SK-N-SH (cell line): ENCODE data around the gene PHC2. TPM values are rescaled to one million over a fixed set of nuclear protein-coding genes. Genes with fewer than 3 reads are reported as not detected.
A peak's percentile ranks its signal among the peaks of the same experiment; 100 is the strongest.

Experiments
- CTCF ChIA-PET: fragments of 300-600, 350-600 bp; formaldehyde crosslinking; extraction: SDS; loops from one replicate; lab custom pipeline; 2021; lab: Yijun Ruan, JAX
- POLR2A ChIA-PET: fragments of 350-600 bp; sonication (Branson Sonifier 250); formaldehyde crosslinking; extraction: SDS; loops from one replicate; lab custom pipeline; 2020; ENCODE audit warnings: antibody characterized with exemption, inconsistent platforms; lab: Yijun Ruan, JAX
- DNase-seq: peaks from one replicate; pipeline ENCODE4 v3.0.0; 2012
- H2AFZ ChIP-seq: fragments of 200-600 bp; sonication (generic); 2 replicates; pipeline ENCODE4 v1.8.1; 2016; ENCODE audit warnings: antibody characterized with exemption, mild to moderate bottlenecking, low read depth
- H3F3A ChIP-seq: fragments of 200-600 bp; sonication (generic); replicated peaks from 2 replicates; pipeline ENCODE3; 2016; ENCODE audit warnings: antibody characterized with exemption, mild to moderate bottlenecking; ENCODE audit not compliant: insufficient read depth
- H3K27ac ChIP-seq, 2 experiments: fragments of 200-500 bp in 1 of 2; fragments of 200-600 bp in 1 of 2; sonication (Bioruptor generic) in 1 of 2; sonication (generic), shearing (Covaris generic) in 1 of 2; 2 replicates each; pipeline versions ENCODE4 v1.5.1 to v1.6.1; 2014 to 2016; ENCODE audit warnings: low read depth in 2 of 2, inconsistent platforms in 1 of 2, low read length in 1 of 2, mild to moderate bottlenecking in 1 of 2, mixed read lengths in 1 of 2
- H3K27me3 ChIP-seq: fragments of 200-600 bp; sonication (generic), shearing (Covaris generic); 2 replicates; pipeline ENCODE4 v1.6.1; 2016; ENCODE audit warnings: mixed run types; ENCODE audit not compliant: insufficient read depth
- H3K36me3 ChIP-seq, 2 experiments: fragments of 200-500 bp in 1 of 2; fragments of 200-600 bp in 1 of 2; sonication (Bioruptor generic) in 1 of 2; sonication (generic) in 1 of 2; replicated peaks in 1 of 2; 2 replicates each; pipeline versions ENCODE3 to v1.5.1; 2014 to 2016; ENCODE audit warnings: low read length in 1 of 2, mild to moderate bottlenecking in 1 of 2; ENCODE audit not compliant: insufficient read depth in 2 of 2, control insufficient read depth in 1 of 2
- H3K4me1 ChIP-seq, 2 experiments: fragments of 200-500 bp in 1 of 2; fragments of 200-600 bp in 1 of 2; sonication (Bioruptor generic) in 1 of 2; sonication (generic), shearing (Covaris generic) in 1 of 2; 2 replicates each; pipeline versions ENCODE4 v1.5.1 to v1.6.1; 2014 to 2016; ENCODE audit warnings: low read depth in 1 of 2, low read length in 1 of 2, mixed run types in 1 of 2; ENCODE audit not compliant: insufficient read depth in 2 of 2, control insufficient read depth in 1 of 2
- H3K4me2 ChIP-seq: fragments of 200-600 bp; sonication (generic), shearing (Covaris generic); 2 replicates; pipeline ENCODE4 v1.6.1; 2017; ENCODE audit warnings: mixed run types
- H3K4me3 ChIP-seq, 2 experiments: fragments of 200-500 bp in 1 of 2; fragments of 200-600 bp in 1 of 2; sonication (Bioruptor generic) in 1 of 2; sonication (generic), shearing (Covaris generic) in 1 of 2; 2 replicates each; pipeline versions ENCODE4 v1.5.1 to v1.8.1; 2014 to 2016; ENCODE audit warnings: low read depth in 2 of 2, inconsistent platforms in 1 of 2, low read length in 1 of 2, mild to moderate bottlenecking in 1 of 2, mixed read lengths in 1 of 2, moderate library complexity in 1 of 2
- H3K79me2 ChIP-seq: fragments of 200-600 bp; sonication (generic); 2 replicates; pipeline ENCODE4 v1.8.1; 2017; ENCODE audit warnings: mild to moderate bottlenecking; ENCODE audit not compliant: insufficient read depth
- H3K9ac ChIP-seq: fragments of 200-600 bp; sonication (generic); 2 replicates; pipeline ENCODE4 v1.6.1; 2017; ENCODE audit warnings: mixed run types
- H3K9me2 ChIP-seq: fragments of 200-600 bp; sonication (generic); 2 replicates; pipeline ENCODE4 v1.6.1; 2017; ENCODE audit warnings: mixed run types
- H3K9me3 ChIP-seq: fragments of 200-600 bp; sonication (generic); 2 replicates; pipeline ENCODE4 v1.6.1; 2017; ENCODE audit warnings: mixed run types, mild to moderate bottlenecking, moderate library complexity
- H4K20me1 ChIP-seq: fragments of 200-600 bp; sonication (generic); 2 replicates; pipeline ENCODE4 v1.6.1; 2017; ENCODE audit warnings: mild to moderate bottlenecking, mixed run types; ENCODE audit not compliant: insufficient read depth
- CHD2 ChIP-seq: fragments of 150-350 bp; IDR thresholded peaks from 2 replicates; pipeline ENCODE4 v1.6.1; 2018; ENCODE audit warnings: low read length; ENCODE audit not compliant: partially characterized antibody
- CTCF ChIP-seq: fragments of 200-600 bp; sonication (generic); IDR thresholded peaks from 2 replicates; pipeline ENCODE4 v1.6.1; 2017; ENCODE audit warnings: antibody characterized with exemption, mild to moderate bottlenecking, moderate library complexity
- ELF1 ChIP-seq: IDR thresholded peaks from 2 replicates; pipeline ENCODE4 v1.4.0; 2012
- EZH2phosphoT487 ChIP-seq: fragments of 200-600 bp; sonication (generic); IDR thresholded peaks from 2 replicates; pipeline ENCODE4 v1.6.1; 2017; ENCODE audit warnings: low read depth, mixed run types, mild to moderate bottlenecking, antibody characterized with exemption, moderate library complexity, borderline replicate concordance
- FOXJ3 ChIP-seq: sonication (generic); formaldehyde crosslinking; IDR thresholded peaks from 2 replicates; pipeline ENCODE4 v1.5.1; 2020; ENCODE audit warnings: mild to moderate bottlenecking, missing genetic modification reagents
- FOXM1 ChIP-seq: IDR thresholded peaks from 2 replicates; pipeline ENCODE4 v1.4.0; 2012; ENCODE audit warnings: low read depth, mild to moderate bottlenecking
- POLR2AphosphoS5 ChIP-seq: IDR thresholded peaks from 2 replicates; pipeline ENCODE4 v1.6.1; 2012; ENCODE audit warnings: low read depth, low read length
- RAD21 ChIP-seq: IDR thresholded peaks from 2 replicates; pipeline ENCODE4 v1.6.1; 2012; ENCODE audit warnings: mild to moderate bottlenecking, low read length
- REST ChIP-seq: IDR thresholded peaks from 2 replicates; pipeline ENCODE4 v1.6.1; 2012; ENCODE audit warnings: mild to moderate bottlenecking, low read depth, low read length, moderate library complexity
- RFX5 ChIP-seq: IDR thresholded peaks from 2 replicates; pipeline ENCODE4 v1.6.1; 2012; ENCODE audit warnings: mild to moderate bottlenecking, improper control_type of control experiment, low read length
- TAF1 ChIP-seq: IDR thresholded peaks from 2 replicates; pipeline ENCODE4 v1.6.1; 2012; ENCODE audit warnings: low read depth, mild to moderate bottlenecking, low read length, moderate library complexity, borderline replicate concordance
- TCF12 ChIP-seq: IDR thresholded peaks from 2 replicates; pipeline ENCODE4 v1.4.0; 2012
- ZBTB33 ChIP-seq: IDR thresholded peaks from 2 replicates; pipeline ENCODE4 v1.4.0; 2012; ENCODE audit warnings: low read depth, borderline replicate concordance
- WGBS: methylation state at CpG from one replicate; pipeline ENCODE4 v1.1.6; 2017; ENCODE audit warnings: low lambda C conversion rate; 5-methylcytosine and 5-hydroxymethylcytosine counted together
- polyA plus RNA-seq, 3 experiments: library from polyadenylated mRNA; depleted of rRNA; stranded (reverse); fragments of >200 nt; gene quantifications; 2 replicates each; pipeline ENCODE4 v1.2.3, GENCODE V29; 2012
- TF ChIP-seq, protein P1 (sequence below): IDR thresholded peaks from 2 replicates; pipeline ENCODE4 v1.4.0; 2012; ENCODE audit warnings: low read depth, borderline replicate concordance
- TF ChIP-seq, protein P2 (sequence below): IDR thresholded peaks from 2 replicates; pipeline ENCODE4 v1.4.0; 2012; ENCODE audit warnings: low read depth
- TF ChIP-seq, protein P3 (sequence below): fragments of 150-350 bp; IDR thresholded peaks from 2 replicates; pipeline ENCODE4 v1.6.1; 2016; ENCODE audit warnings: mild to moderate bottlenecking, low read depth, low read length
- TF ChIP-seq, protein P4 (sequence below): IDR thresholded peaks from 2 replicates; pipeline ENCODE4; 2012

PHC2 gene
- polyA plus RNA-seq, 1 of the 3 experiments (the other 2 are of a cell fraction), result 98.7 TPM

GRCh38 chr1:33331444-33332356 lies 99.2 kb downstream of the PHC2 start (continued):
- no peak for TF ChIP-seq FOXJ3 (CRISPR knock-in tag)
- no peak for TF ChIP-seq CHD2
- TF ChIP-seq, protein P1, sequence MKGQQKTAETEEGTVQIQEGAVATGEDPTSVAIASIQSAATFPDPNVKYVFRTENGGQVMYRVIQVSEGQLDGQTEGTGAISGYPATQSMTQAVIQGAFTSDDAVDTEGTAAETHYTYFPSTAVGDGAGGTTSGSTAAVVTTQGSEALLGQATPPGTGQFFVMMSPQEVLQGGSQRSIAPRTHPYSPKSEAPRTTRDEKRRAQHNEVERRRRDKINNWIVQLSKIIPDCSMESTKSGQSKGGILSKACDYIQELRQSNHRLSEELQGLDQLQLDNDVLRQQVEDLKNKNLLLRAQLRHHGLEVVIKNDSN, result no peak
- no peak for TF ChIP-seq RFX5

DNA sequence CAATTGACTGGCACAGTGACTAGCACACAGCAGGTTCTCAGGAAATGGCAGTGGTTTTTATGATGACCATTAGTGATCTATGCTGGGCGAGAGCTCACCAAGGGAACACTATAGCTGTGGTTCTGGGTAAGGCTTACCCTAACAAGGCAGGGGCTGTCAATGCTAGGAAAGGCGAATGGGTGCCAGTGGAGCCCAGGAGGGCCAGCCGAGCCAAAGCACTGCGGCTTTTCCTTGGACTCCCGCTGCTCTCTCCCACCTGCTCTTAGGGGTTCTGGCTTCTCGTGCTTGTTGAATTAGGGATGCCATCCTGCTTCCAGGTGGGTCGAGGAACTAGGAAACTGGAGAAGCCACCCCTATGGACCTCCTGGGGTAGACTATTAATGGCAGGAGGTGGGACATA lies 100.0 kb downstream of the PHC2 start:
- peaks cover 86 to 91% of the 10 kb centered on the region in 2 experiments for H3K36me3 ChIP-seq
- H3K9me2 ChIP-seq, result no peaks in the 10 kb centered on the region
- no peaks in the 10 kb centered on the region for H3K27me3 ChIP-seq
- 91% methylated on average over 6 of the region's 7 CpGs for WGBS
- peak overlapping the region in 1 of 2 experiments; percentile 2; a peak in 1 of 4 replicates for H3K27ac ChIP-seq
- H3K4me2 ChIP-seq, result no peak overlapping the region
- no peak overlapping the region for H2AFZ ChIP-seq
- POLR2A ChIA-PET, result no interaction called here
- H3K9me3 ChIP-seq, result no peaks in the 10 kb centered on the region
- peaks cover 99% of the 10 kb centered on the region for H4K20me1 ChIP-seq
- peaks cover 84% of the 10 kb centered on the region for H3K79me2 ChIP-seq
- H3K4me3 ChIP-seq, result no peak overlapping the region
- DNase-seq, result no peak
- TF ChIP-seq TCF12 (no peak), CTCF (no peak), REST (no peak), TAF1 (no peak), RFX5 (no peak), ZBTB33 (no peak), FOXM1 (no peak), RAD21 (no peak), ELF1 (no peak), EZH2phosphoT487 (no peak), POLR2AphosphoS5 (no peak)
- TF ChIP-seq, protein P2, sequence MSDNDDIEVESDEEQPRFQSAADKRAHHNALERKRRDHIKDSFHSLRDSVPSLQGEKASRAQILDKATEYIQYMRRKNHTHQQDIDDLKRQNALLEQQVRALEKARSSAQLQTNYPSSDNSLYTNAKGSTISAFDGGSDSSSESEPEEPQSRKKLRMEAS, result no peak
- TF ChIP-seq, protein P3, sequence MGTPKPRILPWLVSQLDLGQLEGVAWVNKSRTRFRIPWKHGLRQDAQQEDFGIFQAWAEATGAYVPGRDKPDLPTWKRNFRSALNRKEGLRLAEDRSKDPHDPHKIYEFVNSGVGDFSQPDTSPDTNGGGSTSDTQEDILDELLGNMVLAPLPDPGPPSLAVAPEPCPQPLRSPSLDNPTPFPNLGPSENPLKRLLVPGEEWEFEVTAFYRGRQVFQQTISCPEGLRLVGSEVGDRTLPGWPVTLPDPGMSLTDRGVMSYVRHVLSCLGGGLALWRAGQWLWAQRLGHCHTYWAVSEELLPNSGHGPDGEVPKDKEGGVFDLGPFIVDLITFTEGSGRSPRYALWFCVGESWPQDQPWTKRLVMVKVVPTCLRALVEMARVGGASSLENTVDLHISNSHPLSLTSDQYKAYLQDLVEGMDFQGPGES, result no peak
- TF ChIP-seq, protein P1, result no peak
- TF ChIP-seq, protein P4, sequence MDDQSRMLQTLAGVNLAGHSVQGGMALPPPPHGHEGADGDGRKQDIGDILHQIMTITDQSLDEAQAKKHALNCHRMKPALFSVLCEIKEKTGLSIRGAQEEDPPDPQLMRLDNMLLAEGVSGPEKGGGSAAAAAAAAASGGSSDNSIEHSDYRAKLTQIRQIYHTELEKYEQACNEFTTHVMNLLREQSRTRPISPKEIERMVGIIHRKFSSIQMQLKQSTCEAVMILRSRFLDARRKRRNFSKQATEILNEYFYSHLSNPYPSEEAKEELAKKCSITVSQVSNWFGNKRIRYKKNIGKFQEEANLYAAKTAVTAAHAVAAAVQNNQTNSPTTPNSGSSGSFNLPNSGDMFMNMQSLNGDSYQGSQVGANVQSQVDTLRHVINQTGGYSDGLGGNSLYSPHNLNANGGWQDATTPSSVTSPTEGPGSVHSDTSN, result no peak
- peaks cover 33% of the 10 kb centered on the region for H3F3A ChIP-seq
- H3K4me1 ChIP-seq, result peaks cover 17 to 34% of the 10 kb centered on the region in 2 experiments; a peak in 3 of 4 replicates
- CTCF ChIA-PET, result interaction anchor here (0.7 to 1.5 kb wide), 3 partner anchors 10 to 140 kb away, joined by 3 to 4 read pairs (median 3); partner anchors contain the start of gene A3GALT2
- no peak overlapping the region for H3K9ac ChIP-seq
